HCT116 (cell line): ENCODE data around the gene SMYD3.

Source experiments
- CTCF ChIP-seq, 3 experiments: fragments of 200-600 bp in 1 of 3; sonication (generic) in 1 of 3; IDR thresholded peaks in 2 of 3; conservative IDR thresholded peaks in 1 of 3; 2 replicates each; pipeline ENCODE4 v1.5.1; 2012 to 2017; ENCODE audit warnings: low read depth in 2 of 3, low read length in 2 of 3, antibody characterized with exemption in 1 of 3, borderline replicate concordance in 1 of 3, control low read depth in 1 of 3, mild to moderate bottlenecking in 1 of 3, mixed read lengths in 1 of 3, mixed run types in 1 of 3, moderate library complexity in 1 of 3; ENCODE audit not compliant: insufficient read depth in 1 of 3
- EGR1 ChIP-seq: IDR thresholded peaks from 2 replicates; pipeline ENCODE4 v1.6.1; 2012; ENCODE audit warnings: low read depth
- EZH2 ChIP-seq: fragments of 200-600 bp; sonication (generic); IDR thresholded peaks from 2 replicates; pipeline ENCODE4 v1.6.1; 2017; ENCODE audit warnings: antibody characterized with exemption, mixed run types
- EZH2phosphoT487 ChIP-seq: fragments of 200-600 bp; IDR thresholded peaks from 2 replicates; pipeline ENCODE4 v1.6.1; 2018; ENCODE audit warnings: antibody characterized with exemption, borderline replicate concordance
- JUND ChIP-seq: IDR thresholded peaks from 2 replicates; pipeline ENCODE4 v1.6.1; 2012
- MAX ChIP-seq: IDR thresholded peaks from 2 replicates; pipeline ENCODE4 v1.6.1; 2012
- POLR2A ChIP-seq: IDR thresholded peaks from 2 replicates; pipeline ENCODE4 v1.7.0; 2011; ENCODE audit warnings: borderline replicate concordance; ENCODE audit not compliant: insufficient read depth, insufficient read length; ENCODE audit errors: extremely low read depth
- POLR2AphosphoS5 ChIP-seq: IDR thresholded peaks from 2 replicates; pipeline ENCODE4 v1.6.1; 2011; ENCODE audit warnings: mild to moderate bottlenecking, low read depth, low read length, moderate library complexity
- SIN3A ChIP-seq: IDR thresholded peaks from 2 replicates; pipeline ENCODE4 v1.6.1; 2012; ENCODE audit warnings: low read depth
- SP1 ChIP-seq: IDR thresholded peaks from 2 replicates; pipeline ENCODE4 v1.6.1; 2012; ENCODE audit warnings: low read depth
- ZBTB33 ChIP-seq: IDR thresholded peaks from 2 replicates; pipeline ENCODE4 v1.6.1; 2011; ENCODE audit warnings: mild to moderate bottlenecking, low read length, moderate library complexity; ENCODE audit not compliant: insufficient replicate concordance; ENCODE audit errors: extremely low read depth

GRCh38 chr1:246365708-246366107 lies 141.4 kb downstream of the SMYD3 start:
- no peak for TF ChIP-seq CTCF (IDR thresholded peaks at IDR 0.05 in 2 of 3, conservative IDR thresholded peaks at IDR 0.05 in 1 of 3; ENCODE audit: borderline replicate concordance in 1 of 3, insufficient read depth in 1 of 3, low read depth in 2 of 3, low read length in 2 of 3)
- TF ChIP-seq EZH2phosphoT487: no peak
- no peak for TF ChIP-seq MAX
- no peak for TF ChIP-seq ZBTB33
- no peak for TF ChIP-seq JUND
- no peak for TF ChIP-seq EGR1
- TF ChIP-seq POLR2AphosphoS5: no peak
- no peak for TF ChIP-seq POLR2A
- TF ChIP-seq SIN3A: no peak
- no peak for TF ChIP-seq EZH2
- TF ChIP-seq SP1: no peak
